H1 (cell line): ENCODE data around the gene EPHA7. TPM values are rescaled to one million over a fixed set of nuclear protein-coding genes. Genes with fewer than 3 reads are reported as not detected.

Experiments used
- CTCF ChIA-PET: fragments of 300-600 bp; sonication (Branson Sonifier 250); formaldehyde crosslinking; loops from one replicate; lab custom pipeline; 2021; ENCODE audit not compliant: partially characterized antibody; lab: Charles Lee
- POLR2A ChIA-PET: fragments of 300-600 bp; sonication (Branson Sonifier 250); formaldehyde crosslinking; loops from one replicate; lab custom pipeline; 2021; ENCODE audit warnings: inconsistent platforms; ENCODE audit not compliant: partially characterized antibody; lab: Charles Lee
- DNase-seq, 2 experiments: peaks; one replicate each; pipeline versions ENCODE4 v3.0.0 to v3.0.0-alpha.2; 2010 to 2022; ENCODE audit warnings: low spot score in 2 of 2, low read depth in 1 of 2, mixed read lengths in 1 of 2
- FAIRE-seq: peaks from 2 replicates; lab custom pipeline; 2011; peaks lifted over from hg19 to GRCh38; lab: Jason Lieb, UNC
- H2AFZ ChIP-seq: 2 replicates; pipeline ENCODE4 v1.8.1; 2012; ENCODE audit warnings: low read length, inconsistent platforms
- H2AK5ac ChIP-seq: 2 replicates; pipeline ENCODE4 v1.6.1; 2013; ENCODE audit warnings: low read depth, low read length
- H2BK120ac ChIP-seq: replicated peaks from 2 replicates; pipeline ENCODE3; 2013; ENCODE audit warnings: low read depth, low read length, inconsistent platforms
- H2BK12ac ChIP-seq: 2 replicates; pipeline ENCODE4 v1.6.1; 2013; ENCODE audit warnings: low read depth, low read length
- H2BK15ac ChIP-seq: 2 replicates; pipeline ENCODE4 v1.6.1; 2013; ENCODE audit warnings: low read length
- H2BK20ac ChIP-seq: 2 replicates; pipeline ENCODE4 v1.6.1; 2013; ENCODE audit warnings: low read length
- H2BK5ac ChIP-seq: 2 replicates; pipeline ENCODE4 v1.6.1; 2013; ENCODE audit warnings: low read depth, low read length
- H3K14ac ChIP-seq: 2 replicates; pipeline ENCODE4 v1.6.1; 2013; ENCODE audit warnings: inconsistent platforms; ENCODE audit not compliant: insufficient read length
- H3K18ac ChIP-seq: 2 replicates; pipeline ENCODE4 v1.6.1; 2013; ENCODE audit warnings: low read length; ENCODE audit errors: extremely low read depth
- H3K23ac ChIP-seq: 2 replicates; pipeline ENCODE4 v1.6.1; 2013; ENCODE audit warnings: inconsistent platforms; ENCODE audit not compliant: insufficient read length
- H3K23me2 ChIP-seq: 2 replicates; pipeline ENCODE4 v1.6.1; 2013; ENCODE audit warnings: low read depth, low read length
- H3K27ac ChIP-seq: 2 replicates; pipeline ENCODE4 v1.6.1; 2011; ENCODE audit warnings: low read depth, low read length, inconsistent platforms
- H3K27me3 ChIP-seq, 4 experiments: replicated peaks in 1 of 4; 1 replicate in 1 of 4; 2 replicates in 3 of 4; pipeline versions ENCODE4 v1.6.1 to v1.8.1; 2011 to 2013; ENCODE audit warnings: low read length in 3 of 4, mild to moderate bottlenecking in 3 of 4, inconsistent platforms in 2 of 4, mixed read lengths in 2 of 4, moderate library complexity in 1 of 4; ENCODE audit not compliant: control insufficient read depth in 3 of 4, insufficient read depth in 3 of 4; ENCODE audit errors: extremely low read depth in 1 of 4
- H3K36me3 ChIP-seq, 4 experiments: 2 replicates each; pipeline versions ENCODE4 v1.6.1 to v1.8.1; 2011 to 2013; ENCODE audit warnings: mild to moderate bottlenecking in 4 of 4, low read length in 3 of 4, moderate library complexity in 2 of 4, control low read depth in 1 of 4, inconsistent platforms in 1 of 4; ENCODE audit not compliant: insufficient read depth in 4 of 4, control insufficient read depth in 2 of 4
- H3K4ac ChIP-seq: replicated peaks from 2 replicates; pipeline ENCODE3; 2013; ENCODE audit warnings: low read length, low read depth, mixed read lengths, inconsistent platforms; ENCODE audit not compliant: insufficient read length
- H3K4me1 ChIP-seq, 4 experiments: replicated peaks in 1 of 4; 1 replicate in 1 of 4; 2 replicates in 3 of 4; pipeline versions ENCODE4 v1.6.1 to v1.8.1; 2011 to 2013; ENCODE audit warnings: low read length in 3 of 4, inconsistent platforms in 2 of 4, mixed read lengths in 1 of 4; ENCODE audit not compliant: insufficient read depth in 4 of 4, control insufficient read depth in 3 of 4
- H3K4me2 ChIP-seq, 2 experiments: 2 replicates each; pipeline versions ENCODE4 v1.6.1 to v1.8.1; 2011 to 2013; ENCODE audit warnings: low read depth in 2 of 2, low read length in 2 of 2, control low read depth in 1 of 2, inconsistent platforms in 1 of 2, mild to moderate bottlenecking in 1 of 2; ENCODE audit not compliant: insufficient read depth in 1 of 2
- H3K4me3 ChIP-seq, 4 experiments: fragments of 200-600, 300-600 bp in 1 of 4; sonication (generic), shearing (Covaris generic), sonication (Bioruptor Twin) in 1 of 4; 2 replicates each; pipeline versions ENCODE4 v1.5.1 to v1.8.1; 2011 to 2016; ENCODE audit warnings: low read length in 4 of 4, low read depth in 3 of 4, control low read depth in 2 of 4, inconsistent platforms in 2 of 4, mild to moderate bottlenecking in 2 of 4, mixed read lengths in 1 of 4, moderate library complexity in 1 of 4; ENCODE audit not compliant: insufficient read depth in 2 of 4; ENCODE audit errors: extremely low read depth in 1 of 4
- H3K56ac ChIP-seq: replicated peaks from 2 replicates; pipeline ENCODE3; 2013; ENCODE audit warnings: low read depth, mild to moderate bottlenecking, mixed read lengths, low read length, inconsistent platforms; ENCODE audit not compliant: insufficient read length
- H3K79me1 ChIP-seq: 2 replicates; pipeline ENCODE4 v1.6.1; 2013; ENCODE audit warnings: low read depth, low read length, control low read depth
- H3K79me2 ChIP-seq, 2 experiments: 2 replicates each; pipeline versions ENCODE4 v1.6.1 to v1.8.1; 2012 to 2013; ENCODE audit warnings: low read length in 2 of 2, mild to moderate bottlenecking in 2 of 2, inconsistent platforms in 1 of 2; ENCODE audit not compliant: insufficient read depth in 2 of 2, control insufficient read depth in 1 of 2
- H3K9ac ChIP-seq, 4 experiments: replicated peaks in 1 of 4; 1 replicate in 1 of 4; 2 replicates in 3 of 4; pipeline versions ENCODE4 v1.6.1 to v1.8.1; 2011 to 2013; ENCODE audit warnings: low read depth in 3 of 4, low read length in 3 of 4, control low read depth in 2 of 4, mild to moderate bottlenecking in 2 of 4, moderate library complexity in 2 of 4, inconsistent platforms in 1 of 4; ENCODE audit errors: extremely low read depth in 1 of 4
- H3K9me3 ChIP-seq, 2 experiments: 2 replicates each; pipeline versions ENCODE4 v1.6.1 to v1.8.1; 2012 to 2013; ENCODE audit warnings: mild to moderate bottlenecking in 2 of 2, moderate library complexity in 2 of 2, control low read depth in 1 of 2, inconsistent platforms in 1 of 2, low read depth in 1 of 2, low read length in 1 of 2, mixed read lengths in 1 of 2; ENCODE audit not compliant: insufficient read depth in 2 of 2
- H4K20me1 ChIP-seq, 2 experiments: replicated peaks in 1 of 2; 2 replicates each; pipeline versions ENCODE3 to v1.8.1; 2011 to 2013; ENCODE audit warnings: inconsistent platforms in 2 of 2, low read length in 2 of 2, mild to moderate bottlenecking in 1 of 2; ENCODE audit not compliant: insufficient read depth in 2 of 2, control insufficient read depth in 1 of 2
- H4K5ac ChIP-seq: 2 replicates; pipeline ENCODE4 v1.6.1; 2013; ENCODE audit warnings: low read length, low read depth, mixed read lengths, inconsistent platforms; ENCODE audit not compliant: insufficient read length
- H4K8ac ChIP-seq: 2 replicates; pipeline ENCODE4 v1.8.0; 2013; ENCODE audit warnings: mild to moderate bottlenecking, moderate library complexity, low read length, inconsistent platforms; ENCODE audit not compliant: insufficient read depth; ENCODE audit errors: extremely low read depth
- H4K91ac ChIP-seq: replicated peaks from 2 replicates; pipeline ENCODE3; 2013; ENCODE audit warnings: low read length, mixed read lengths, inconsistent platforms; ENCODE audit not compliant: insufficient read length
- CHD1 ChIP-seq: IDR thresholded peaks from 2 replicates; pipeline ENCODE4 v1.6.1; 2012; ENCODE audit warnings: low read depth, low read length, improper control_type of control experiment
- FOSL1 ChIP-seq: IDR thresholded peaks from 2 replicates; pipeline ENCODE4 v1.6.1; 2011; ENCODE audit warnings: mild to moderate bottlenecking, low read depth, low read length, moderate library complexity; ENCODE audit not compliant: insufficient read depth
- HDAC6 ChIP-seq: IDR thresholded peaks from one replicate; pipeline ENCODE4 v1.7.1; 2012; ENCODE audit warnings: low read depth, mild to moderate bottlenecking, inconsistent platforms, low read length, moderate library complexity
- KDM1A ChIP-seq: fragments of 200-600, 300-600 bp; sonication (generic); IDR thresholded peaks from 2 replicates; pipeline ENCODE4 v1.7.1; 2016; ENCODE audit warnings: mild to moderate bottlenecking, low read length, borderline replicate concordance
- PHF8 ChIP-seq: fragments of 200-600 bp; sonication (generic); conservative IDR thresholded peaks from 2 replicates; pipeline ENCODE4 v1.7.1; 2012; ENCODE audit warnings: low read depth, mild to moderate bottlenecking, inconsistent platforms, low read length, moderate library complexity
- RFX5 ChIP-seq: IDR thresholded peaks from 2 replicates; pipeline ENCODE4 v1.6.1; 2011; ENCODE audit warnings: low read depth, low read length, improper control_type of control experiment, borderline replicate concordance
- SAP30 ChIP-seq: fragments of 300-600 bp; sonication (generic); IDR thresholded peaks from 2 replicates; pipeline ENCODE4 v1.7.1; 2012; ENCODE audit warnings: low read length, moderate library complexity, mild to moderate bottlenecking, inconsistent platforms; ENCODE audit not compliant: insufficient read depth, insufficient replicate concordance
- SIN3A ChIP-seq, 2 experiments: IDR thresholded peaks in 1 of 2; conservative IDR thresholded peaks in 1 of 2; 2 replicates each; pipeline ENCODE4 v1.6.1; 2011 to 2012; ENCODE audit warnings: low read length in 2 of 2, improper control_type of control experiment in 1 of 2, low read depth in 1 of 2, mild to moderate bottlenecking in 1 of 2
- SIX5 ChIP-seq: IDR thresholded peaks from 2 replicates; pipeline ENCODE4 v1.6.1; 2011; ENCODE audit warnings: mild to moderate bottlenecking, low read depth, low read length
- SRF ChIP-seq: IDR thresholded peaks from 2 replicates; pipeline ENCODE4 v1.6.1; 2011; ENCODE audit warnings: mild to moderate bottlenecking, low read depth, low read length, moderate library complexity
- TCF12 ChIP-seq: IDR thresholded peaks from 2 replicates; pipeline ENCODE4 v1.6.1; 2011; ENCODE audit warnings: low read depth, mild to moderate bottlenecking, low read length
- WGBS, 2 experiments: shearing (Covaris generic) in 1 of 2; methylation state at CpG; one replicate each; pipeline versions ENCODE4 v1.1.6 to v1.1.7; 2013 to 2015; ENCODE audit warnings: low lambda C conversion rate in 2 of 2, mixed read lengths in 2 of 2, inconsistent platforms in 1 of 2, low coverage in 1 of 2, missing lambda C conversion rate in 1 of 2; ENCODE audit not compliant: insufficient replicate concordance in 2 of 2, insufficient coverage in 1 of 2, insufficient read length in 1 of 2; ENCODE audit errors: extremely low coverage in 1 of 2, missing lambda C conversion rate in 1 of 2; 5-methylcytosine and 5-hydroxymethylcytosine counted together
- polyA plus RNA-seq, 7 experiments: library from polyadenylated mRNA; depleted of rRNA in 3 of 7; stranded (reverse) in 5 of 7; unstranded in 2 of 7; fragments of >200 nt in 5 of 7; fragments of 200-250 nt in 2 of 7; gene quantifications; 1 replicate in 5 of 7; 2 replicates in 1 of 7; 4 replicates in 1 of 7; pipeline versions ENCODE4 v1.2.1 to v1.2.3, GENCODE V29; 2011 to 2013; ENCODE audit warnings: missing spikeins in 2 of 7, mixed read lengths in 2 of 7
- total RNA-seq: library from RNA; stranded (reverse); fragmentation: NEBNext Ultra II Directional; extraction: Animal tissue kit (Norgen Biotek cat#: 25700); gene quantifications from 2 replicates; pipeline ENCODE4 v1.2.1, GENCODE V29; 2021
- TF ChIP-seq, protein P1 (sequence below): IDR thresholded peaks from 2 replicates; pipeline ENCODE4 v1.6.1; 2011; ENCODE audit warnings: low read length, improper control_type of control experiment

EPHA7 gene
- total and polyA plus RNA-seq, 2 of the 8 experiments (the other 6 are each of a cell fraction or from before 2014, with no cell fraction given): 1.3 to 6.8 TPM

- Histone ChIP-seq H3K27me3 (no peaks in the 10 kb centered on the region), H2BK12ac (no peak overlapping the region), H3K56ac (no peak overlapping the region), H4K91ac (no peak overlapping the region), H3K18ac (no peak overlapping the region), H3K9ac (no peak overlapping the region), H3K4me1 (no peaks in the 10 kb centered on the region), H3K79me2 (no peaks in the 10 kb centered on the region), H3K4me2 (no peak overlapping the region), H4K8ac (no peak overlapping the region), H3K14ac (no peak overlapping the region), H3K79me1 (no peaks in the 10 kb centered on the region; the same call in 1 of the 2 replicates), H2BK120ac (no peak overlapping the region), H3K23ac (no peak overlapping the region), H2AFZ (no peak overlapping the region), H2AK5ac (no peak overlapping the region), H2BK15ac (no peak overlapping the region), H2BK20ac (no peak overlapping the region), H3K27ac (no peak overlapping the region), H3K23me2 (no peaks in the 10 kb centered on the region), H3K4me3 (no peak overlapping the region), H3K36me3 (no peaks in the 10 kb centered on the region), H4K20me1 (no peaks in the 10 kb centered on the region), H2BK5ac (no peak overlapping the region), H3K9me3 (no peaks in the 10 kb centered on the region), H3K4ac (no peak overlapping the region), H4K5ac (no peak overlapping the region)
- POLR2A ChIA-PET: no interaction called here
- FAIRE-seq (no peak), DNase-seq (no peak)
- 86% methylated on average over 2 of the region's 2 CpGs; no CpG with 5 or more reads in 1 of the 2 experiments for WGBS, 2 experiments
- CTCF ChIA-PET: interaction anchor here (0.6 kb wide), 1 partner anchor 101 kb away, joined by 3 read pairs; no protein-coding TSS in a partner anchor
- TF ChIP-seq SRF (no peak), KDM1A (no peak), CHD1 (no peak), PHF8 (no peak), SIN3A (conservative IDR thresholded peaks at IDR 0.05 in 1 of 2, IDR thresholded peaks at IDR 0.05 in 1 of 2; ENCODE audit: low read depth in 1 of 2, low read length in 2 of 2) (no peak), SAP30 (no peak), SIX5 (no peak), TCF12 (no peak), FOSL1 (no peak), RFX5 (no peak), HDAC6 (no peak)
- TF ChIP-seq, protein P1, sequence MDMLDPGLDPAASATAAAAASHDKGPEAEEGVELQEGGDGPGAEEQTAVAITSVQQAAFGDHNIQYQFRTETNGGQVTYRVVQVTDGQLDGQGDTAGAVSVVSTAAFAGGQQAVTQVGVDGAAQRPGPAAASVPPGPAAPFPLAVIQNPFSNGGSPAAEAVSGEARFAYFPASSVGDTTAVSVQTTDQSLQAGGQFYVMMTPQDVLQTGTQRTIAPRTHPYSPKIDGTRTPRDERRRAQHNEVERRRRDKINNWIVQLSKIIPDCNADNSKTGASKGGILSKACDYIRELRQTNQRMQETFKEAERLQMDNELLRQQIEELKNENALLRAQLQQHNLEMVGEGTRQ: no peak
Measured at GRCh38 chr6:93329301-93330000, 89.9 kb downstream of the EPHA7 start.
